Measurements from ENCODE around the gene PKD2. TPM values are rescaled to one million over a fixed set of nuclear protein-coding genes. Genes with fewer than 3 reads are reported as not detected.
A peak's percentile ranks its signal among the peaks of the same experiment; 100 is the strongest.

The PKD2 gene
- total and polyA plus RNA-seq, 2 of the 13 experiments (the other 11 are each of a cell fraction or from before 2014, with no cell fraction given) = 5.6 to 9.1 TPM

DNA sequence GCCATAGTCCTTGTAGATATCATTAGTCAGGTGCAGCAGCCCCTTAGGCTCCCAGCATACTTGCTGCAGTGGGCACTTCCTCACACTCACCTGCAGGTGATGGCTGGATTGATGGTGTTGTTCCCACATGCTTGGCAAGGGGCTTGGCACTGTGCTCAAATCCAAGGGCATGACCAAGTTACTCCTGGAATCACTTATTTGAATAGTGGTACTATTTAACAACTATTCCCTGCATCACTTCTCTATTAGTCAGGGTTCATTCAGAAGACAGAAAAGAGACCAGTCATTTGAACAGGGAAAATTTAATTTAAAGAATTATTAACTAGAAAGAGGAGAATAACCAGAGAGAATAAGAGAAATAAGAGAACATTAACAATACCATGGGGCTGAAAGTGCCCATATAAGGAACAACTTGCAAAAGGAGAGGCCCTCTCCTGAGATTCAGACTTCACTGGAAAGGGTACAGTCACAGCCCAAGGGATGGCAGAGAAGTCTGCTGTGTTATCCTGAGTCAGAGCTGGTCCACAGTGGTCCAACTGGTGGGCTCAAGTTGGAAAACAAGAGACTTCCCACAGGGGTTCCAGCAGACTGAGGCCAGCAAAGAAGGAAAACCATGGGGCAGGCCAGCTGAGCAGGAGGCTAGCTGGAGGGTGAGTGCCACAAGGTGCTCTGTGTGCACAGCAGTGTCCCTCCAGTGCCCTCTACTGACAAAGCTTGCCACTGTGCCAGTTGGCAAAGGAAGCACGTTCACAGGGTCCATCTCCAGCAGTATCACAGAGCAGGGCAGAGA is 22.1 kb upstream of the PKD2 start (continued):
- TF ChIP-seq, protein P1, sequence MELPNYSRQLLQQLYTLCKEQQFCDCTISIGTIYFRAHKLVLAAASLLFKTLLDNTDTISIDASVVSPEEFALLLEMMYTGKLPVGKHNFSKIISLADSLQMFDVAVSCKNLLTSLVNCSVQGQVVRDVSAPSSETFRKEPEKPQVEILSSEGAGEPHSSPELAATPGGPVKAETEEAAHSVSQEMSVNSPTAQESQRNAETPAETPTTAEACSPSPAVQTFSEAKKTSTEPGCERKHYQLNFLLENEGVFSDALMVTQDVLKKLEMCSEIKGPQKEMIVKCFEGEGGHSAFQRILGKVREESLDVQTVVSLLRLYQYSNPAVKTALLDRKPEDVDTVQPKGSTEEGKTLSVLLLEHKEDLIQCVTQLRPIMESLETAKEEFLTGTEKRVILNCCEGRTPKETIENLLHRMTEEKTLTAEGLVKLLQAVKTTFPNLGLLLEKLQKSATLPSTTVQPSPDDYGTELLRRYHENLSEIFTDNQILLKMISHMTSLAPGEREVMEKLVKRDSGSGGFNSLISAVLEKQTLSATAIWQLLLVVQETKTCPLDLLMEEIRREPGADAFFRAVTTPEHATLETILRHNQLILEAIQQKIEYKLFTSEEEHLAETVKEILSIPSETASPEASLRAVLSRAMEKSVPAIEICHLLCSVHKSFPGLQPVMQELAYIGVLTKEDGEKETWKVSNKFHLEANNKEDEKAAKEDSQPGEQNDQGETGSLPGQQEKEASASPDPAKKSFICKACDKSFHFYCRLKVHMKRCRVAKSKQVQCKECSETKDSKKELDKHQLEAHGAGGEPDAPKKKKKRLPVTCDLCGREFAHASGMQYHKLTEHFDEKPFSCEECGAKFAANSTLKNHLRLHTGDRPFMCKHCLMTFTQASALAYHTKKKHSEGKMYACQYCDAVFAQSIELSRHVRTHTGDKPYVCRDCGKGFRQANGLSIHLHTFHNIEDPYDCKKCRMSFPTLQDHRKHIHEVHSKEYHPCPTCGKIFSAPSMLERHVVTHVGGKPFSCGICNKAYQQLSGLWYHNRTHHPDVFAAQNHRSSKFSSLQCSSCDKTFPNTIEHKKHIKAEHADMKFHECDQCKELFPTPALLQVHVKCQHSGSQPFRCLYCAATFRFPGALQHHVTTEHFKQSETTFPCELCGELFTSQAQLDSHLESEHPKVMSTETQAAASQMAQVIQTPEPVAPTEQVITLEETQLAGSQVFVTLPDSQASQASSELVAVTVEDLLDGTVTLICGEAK (IDR thresholded peaks at IDR 0.05) = no peak
- TF ChIP-seq, protein P1 (CRISPR knock-in tag; IDR thresholded peaks at IDR 0.05) = no peak
- TF ChIP-seq, protein P2, sequence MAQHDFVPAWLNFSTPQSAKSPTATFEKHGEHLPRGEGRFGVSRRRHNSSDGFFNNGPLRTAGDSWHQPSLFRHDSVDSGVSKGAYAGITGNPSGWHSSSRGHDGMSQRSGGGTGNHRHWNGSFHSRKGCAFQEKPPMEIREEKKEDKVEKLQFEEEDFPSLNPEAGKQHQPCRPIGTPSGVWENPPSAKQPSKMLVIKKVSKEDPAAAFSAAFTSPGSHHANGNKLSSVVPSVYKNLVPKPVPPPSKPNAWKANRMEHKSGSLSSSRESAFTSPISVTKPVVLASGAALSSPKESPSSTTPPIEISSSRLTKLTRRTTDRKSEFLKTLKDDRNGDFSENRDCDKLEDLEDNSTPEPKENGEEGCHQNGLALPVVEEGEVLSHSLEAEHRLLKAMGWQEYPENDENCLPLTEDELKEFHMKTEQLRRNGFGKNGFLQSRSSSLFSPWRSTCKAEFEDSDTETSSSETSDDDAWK (CRISPR knock-in tag; IDR thresholded peaks at IDR 0.05) = no peak
- TF ChIP-seq PCBP2 (optimal IDR thresholded peaks at IDR 0.05; ENCODE audit: low read depth, low read length, poor library complexity, severe bottlenecking) (no peak), MXD4 (CRISPR knock-in tag; IDR thresholded peaks at IDR 0.05) (no peak), RFX1 (IDR thresholded peaks at IDR 0.05) (no peak), MEIS1 (CRISPR knock-in tag; IDR thresholded peaks at IDR 0.05; ENCODE audit: borderline replicate concordance) (no peak), ZKSCAN8 (CRISPR knock-in tag; IDR thresholded peaks at IDR 0.05; ENCODE audit: borderline replicate concordance) (0 out of 2 replicates have a peak, but pooled peaks have one; percentile 43), SMAD9 (CRISPR knock-in tag; IDR thresholded peaks at IDR 0.05) (no peak), GABPA (IDR thresholded peaks at IDR 0.05; ENCODE audit: low read depth, low read length) (no peak), GABPA (CRISPR knock-in tag; IDR thresholded peaks at IDR 0.05; ENCODE audit: low read depth) (no peak), HOXD1 (CRISPR knock-in tag; IDR thresholded peaks at IDR 0.05) (no peak), ZBTB1 (CRISPR knock-in tag; IDR thresholded peaks at IDR 0.05; ENCODE audit: borderline replicate concordance) (no peak)
- TF ChIP-seq, protein P3, sequence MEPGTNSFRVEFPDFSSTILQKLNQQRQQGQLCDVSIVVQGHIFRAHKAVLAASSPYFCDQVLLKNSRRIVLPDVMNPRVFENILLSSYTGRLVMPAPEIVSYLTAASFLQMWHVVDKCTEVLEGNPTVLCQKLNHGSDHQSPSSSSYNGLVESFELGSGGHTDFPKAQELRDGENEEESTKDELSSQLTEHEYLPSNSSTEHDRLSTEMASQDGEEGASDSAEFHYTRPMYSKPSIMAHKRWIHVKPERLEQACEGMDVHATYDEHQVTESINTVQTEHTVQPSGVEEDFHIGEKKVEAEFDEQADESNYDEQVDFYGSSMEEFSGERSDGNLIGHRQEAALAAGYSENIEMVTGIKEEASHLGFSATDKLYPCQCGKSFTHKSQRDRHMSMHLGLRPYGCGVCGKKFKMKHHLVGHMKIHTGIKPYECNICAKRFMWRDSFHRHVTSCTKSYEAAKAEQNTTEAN (CRISPR knock-in tag; conservative IDR thresholded peaks at IDR 0.05) = no peak
- TF ChIP-seq, protein P4, sequence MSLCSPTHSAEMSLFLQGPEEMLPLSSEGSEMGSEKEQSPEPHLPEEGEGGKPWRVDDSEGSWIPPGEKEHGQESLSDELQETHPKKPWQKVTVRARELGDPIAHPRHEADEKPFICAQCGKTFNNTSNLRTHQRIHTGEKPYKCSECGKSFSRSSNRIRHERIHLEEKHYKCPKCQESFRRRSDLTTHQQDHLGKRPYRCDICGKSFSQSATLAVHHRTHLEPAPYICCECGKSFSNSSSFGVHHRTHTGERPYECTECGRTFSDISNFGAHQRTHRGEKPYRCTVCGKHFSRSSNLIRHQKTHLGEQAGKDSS (CRISPR knock-in tag; IDR thresholded peaks at IDR 0.05; ENCODE audit: borderline replicate concordance, low read depth) = no peak
- TF ChIP-seq, protein P5, sequence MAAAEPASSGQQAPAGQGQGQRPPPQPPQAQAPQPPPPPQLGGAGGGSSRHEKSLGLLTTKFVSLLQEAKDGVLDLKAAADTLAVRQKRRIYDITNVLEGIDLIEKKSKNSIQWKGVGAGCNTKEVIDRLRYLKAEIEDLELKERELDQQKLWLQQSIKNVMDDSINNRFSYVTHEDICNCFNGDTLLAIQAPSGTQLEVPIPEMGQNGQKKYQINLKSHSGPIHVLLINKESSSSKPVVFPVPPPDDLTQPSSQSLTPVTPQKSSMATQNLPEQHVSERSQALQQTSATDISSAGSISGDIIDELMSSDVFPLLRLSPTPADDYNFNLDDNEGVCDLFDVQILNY (CRISPR knock-in tag; conservative IDR thresholded peaks at IDR 0.05) = no peak

Measured in HepG2 (cell line).